KMS-11 (cell line): ENCODE measurements around the gene FPR3.

ENCODE experiments used
- H2AFZ ChIP-seq: fragments of 200-600 bp; sonication (generic); 2 replicates; pipeline ENCODE4 v1.6.1; 2016; ENCODE audit warnings: antibody characterized with exemption, mixed run types, low read depth
- H3K27ac ChIP-seq: fragments of 200-600 bp; sonication (generic); 2 replicates; pipeline ENCODE4 v1.6.1; 2016; ENCODE audit warnings: mild to moderate bottlenecking, mixed run types
- H3K27me3 ChIP-seq: fragments of 200-600 bp; sonication (generic); 2 replicates; pipeline ENCODE4 v1.6.1; 2017; ENCODE audit warnings: mild to moderate bottlenecking, low read depth, mixed run types, moderate library complexity; ENCODE audit not compliant: insufficient read depth
- H3K36me3 ChIP-seq: fragments of 200-600 bp; sonication (generic); 2 replicates; pipeline ENCODE4 v1.6.1; 2017; ENCODE audit warnings: mild to moderate bottlenecking, mixed run types; ENCODE audit not compliant: insufficient read depth
- H3K4me1 ChIP-seq: fragments of 200-600 bp; sonication (generic); 2 replicates; pipeline ENCODE4 v1.6.1; 2016; ENCODE audit warnings: mild to moderate bottlenecking, low read depth, mixed run types; ENCODE audit not compliant: poor library complexity, severe bottlenecking
- H3K4me2 ChIP-seq: fragments of 200-600 bp; sonication (generic); 2 replicates; pipeline ENCODE4 v1.7.0; 2016; ENCODE audit warnings: mild to moderate bottlenecking, mixed run types
- H3K4me3 ChIP-seq: fragments of 200-600 bp; sonication (generic); IDR thresholded peaks from 2 replicates; pipeline ENCODE4 v1.6.1; 2017; ENCODE audit warnings: low read depth, low read length, mixed read lengths; ENCODE audit not compliant: insufficient read depth
- H3K79me2 ChIP-seq: fragments of 200-600 bp; sonication (generic); 2 replicates; pipeline ENCODE4 v1.6.1; 2016; ENCODE audit warnings: low read depth, mixed run types; ENCODE audit not compliant: insufficient read depth
- H3K9ac ChIP-seq: fragments of 200-600 bp; sonication (generic); 2 replicates; pipeline ENCODE4 v1.6.1; 2016; ENCODE audit warnings: mild to moderate bottlenecking, mixed run types
- H4K20me1 ChIP-seq: fragments of 200-600 bp; sonication (generic); 2 replicates; pipeline ENCODE4 v1.6.1; 2016; ENCODE audit warnings: mild to moderate bottlenecking, mixed run types; ENCODE audit not compliant: insufficient read depth
- TF ChIP-seq, protein P1 (sequence below): fragments of 200-600 bp; sonication (generic); conservative IDR thresholded peaks from 2 replicates; pipeline ENCODE4 v1.6.1; 2017; ENCODE audit warnings: low read depth, mild to moderate bottlenecking, antibody characterized with exemption, low read length, moderate library complexity, mixed read lengths

Gene FPR3

DNA sequence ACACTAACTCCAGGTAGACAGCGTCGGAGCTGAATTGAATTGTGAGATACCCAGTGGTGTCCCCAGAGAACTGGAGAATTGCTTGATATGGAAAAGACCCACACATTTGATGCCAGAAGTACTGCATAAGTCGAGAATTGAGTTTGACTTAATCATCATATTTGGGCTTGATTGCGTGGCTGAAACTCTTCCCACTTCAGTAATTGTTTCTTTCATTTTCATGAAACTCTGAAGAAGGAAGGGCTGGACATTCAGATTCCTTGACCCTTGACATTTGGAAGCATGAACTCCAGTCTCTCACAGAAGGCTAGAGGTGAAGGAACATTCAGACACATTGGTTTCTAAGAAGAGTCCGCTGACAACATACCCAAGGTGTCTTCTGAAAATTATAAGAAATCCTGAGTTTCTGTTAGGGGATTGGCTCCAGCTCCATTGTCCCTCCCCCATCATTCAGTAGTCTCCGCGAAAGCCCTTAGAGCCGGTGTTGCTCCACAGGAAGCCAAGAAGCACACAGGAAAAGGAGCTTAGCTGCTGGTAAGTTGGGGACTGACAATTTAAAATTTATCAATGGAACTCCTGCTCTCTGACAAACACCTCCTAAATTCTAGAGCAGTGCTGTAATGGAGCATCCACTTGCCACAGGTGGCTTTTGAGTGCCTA is 34.1 kb upstream of the FPR3 start, which contains the start of gene FPR2:
FPR2 (plus strand) TSS at position 484 of the 660 bp plus-strand sequence. CDS start 7,479 bp downstream, outside the sequence.
- no peak within 1 kb of the TSS for H3K27ac ChIP-seq
- TF ChIP-seq, protein P1, sequence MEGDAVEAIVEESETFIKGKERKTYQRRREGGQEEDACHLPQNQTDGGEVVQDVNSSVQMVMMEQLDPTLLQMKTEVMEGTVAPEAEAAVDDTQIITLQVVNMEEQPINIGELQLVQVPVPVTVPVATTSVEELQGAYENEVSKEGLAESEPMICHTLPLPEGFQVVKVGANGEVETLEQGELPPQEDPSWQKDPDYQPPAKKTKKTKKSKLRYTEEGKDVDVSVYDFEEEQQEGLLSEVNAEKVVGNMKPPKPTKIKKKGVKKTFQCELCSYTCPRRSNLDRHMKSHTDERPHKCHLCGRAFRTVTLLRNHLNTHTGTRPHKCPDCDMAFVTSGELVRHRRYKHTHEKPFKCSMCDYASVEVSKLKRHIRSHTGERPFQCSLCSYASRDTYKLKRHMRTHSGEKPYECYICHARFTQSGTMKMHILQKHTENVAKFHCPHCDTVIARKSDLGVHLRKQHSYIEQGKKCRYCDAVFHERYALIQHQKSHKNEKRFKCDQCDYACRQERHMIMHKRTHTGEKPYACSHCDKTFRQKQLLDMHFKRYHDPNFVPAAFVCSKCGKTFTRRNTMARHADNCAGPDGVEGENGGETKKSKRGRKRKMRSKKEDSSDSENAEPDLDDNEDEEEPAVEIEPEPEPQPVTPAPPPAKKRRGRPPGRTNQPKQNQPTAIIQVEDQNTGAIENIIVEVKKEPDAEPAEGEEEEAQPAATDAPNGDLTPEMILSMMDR, result no peak
- H3K4me3 ChIP-seq, result no peak within 1 kb of the TSS
- no peak within 1 kb of the TSS for H3K9ac ChIP-seq
- no peaks in the 10 kb centered on the region for H3K4me1 ChIP-seq
- H2AFZ ChIP-seq, result no peak within 1 kb of the TSS
- no peaks in the 10 kb centered on the region for H4K20me1 ChIP-seq
- no peaks in the 10 kb centered on the region for H3K27me3 ChIP-seq
- no peaks in the 10 kb centered on the region for H3K79me2 ChIP-seq
- H3K4me2 ChIP-seq, result no peak within 1 kb of the TSS
- H3K36me3 ChIP-seq, result no peaks in the 10 kb centered on the region

DNA sequence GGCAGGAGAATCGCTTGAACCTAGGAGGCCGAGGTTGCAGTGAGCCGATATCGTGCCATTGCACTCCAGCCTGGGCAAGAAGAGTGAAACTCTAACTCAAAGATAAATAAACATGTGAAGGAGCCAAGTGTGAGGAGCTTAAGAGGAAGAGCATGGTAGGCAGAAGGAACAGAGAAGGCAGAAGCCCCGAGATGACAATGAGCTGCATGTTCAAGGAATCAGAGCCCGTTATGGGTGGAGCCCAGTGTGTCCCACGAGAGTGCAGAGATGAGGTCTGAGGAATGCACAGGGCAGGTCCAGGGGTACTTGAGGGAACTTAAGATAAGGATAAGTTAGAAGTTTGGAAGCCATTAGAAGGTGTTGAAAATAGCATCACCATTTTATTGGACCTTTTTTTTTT is 33.3 kb upstream of the FPR3 start:
- Histone ChIP-seq H3K27ac (no peak overlapping the region), H3K4me3 (no peak overlapping the region), H3K27me3 (no peaks in the 10 kb centered on the region), H2AFZ (no peak overlapping the region), H3K4me1 (no peaks in the 10 kb centered on the region), H3K4me2 (no peak overlapping the region), H3K79me2 (no peaks in the 10 kb centered on the region), H4K20me1 (no peaks in the 10 kb centered on the region), H3K9ac (no peak overlapping the region), H3K36me3 (no peaks in the 10 kb centered on the region)
- TF ChIP-seq, protein P1, result no peak

DNA sequence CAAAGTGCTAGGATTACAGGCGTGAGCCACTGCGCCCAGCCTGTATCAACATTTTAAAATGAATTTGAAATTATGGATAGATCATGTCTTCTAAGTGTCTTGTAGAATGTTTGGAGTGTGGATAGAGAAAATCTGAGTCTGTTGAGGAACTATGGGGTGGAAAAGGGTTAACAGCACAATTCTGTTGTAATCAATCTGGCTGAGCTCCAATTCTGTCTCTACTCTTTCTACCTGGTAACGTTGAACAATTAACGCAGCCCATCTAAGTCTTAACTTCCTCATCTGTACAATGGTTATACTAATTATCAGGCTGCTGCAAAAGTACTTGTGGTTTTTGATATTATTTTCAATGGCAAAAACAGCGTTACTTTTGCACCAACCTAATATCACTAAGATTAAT is 29.9 kb upstream of the FPR3 start:
- no peaks in the 10 kb centered on the region for H3K27me3 ChIP-seq
- no peak overlapping the region for H3K27ac ChIP-seq
- H4K20me1 ChIP-seq, result no peaks in the 10 kb centered on the region
- H3K36me3 ChIP-seq, result no peaks in the 10 kb centered on the region
- no peak overlapping the region for H3K4me2 ChIP-seq
- H3K4me3 ChIP-seq, result no peak overlapping the region
- no peaks in the 10 kb centered on the region for H3K79me2 ChIP-seq
- no peak overlapping the region for H2AFZ ChIP-seq
- H3K4me1 ChIP-seq, result no peaks in the 10 kb centered on the region
- no peak overlapping the region for H3K9ac ChIP-seq
- TF ChIP-seq, protein P1, result no peak

GRCh38 chr19:51766461-51766860 is 28.5 kb upstream of the FPR3 start:
- TF ChIP-seq, protein P1, result no peak
- Histone ChIP-seq H4K20me1 (no peaks in the 10 kb centered on the region), H3K27me3 (no peaks in the 10 kb centered on the region), H3K36me3 (no peaks in the 10 kb centered on the region), H3K4me2 (no peak overlapping the region), H3K9ac (no peak overlapping the region), H3K4me1 (no peaks in the 10 kb centered on the region), H3K4me3 (no peak overlapping the region), H3K27ac (no peak overlapping the region), H3K79me2 (no peaks in the 10 kb centered on the region), H2AFZ (no peak overlapping the region)
